CD14-positive monocyte (primary cell): Measurements from ENCODE around the gene TSPAN32. TPM values are rescaled to one million over a fixed set of nuclear protein-coding genes. Genes with fewer than 3 reads are reported as not detected.

ENCODE experiments used
- DNase-seq, 3 donors: peaks; one replicate each; pipeline ENCODE4 v3.0.0-alpha.2; 2011 to 2022
- H2AFZ ChIP-seq: 2 replicates; pipeline ENCODE4 v1.6.0; 2012; ENCODE audit warnings: mild to moderate bottlenecking, low read depth, low read length, inconsistent platforms; ENCODE audit not compliant: insufficient read depth, poor library complexity, severe bottlenecking
- H3K27ac ChIP-seq, 2 donors: 1 replicate in 1 of 2; 2 replicates in 1 of 2; pipeline ENCODE4 v1.5.1; 2012 to 2013; ENCODE audit warnings: low read length in 2 of 2, control low read depth in 1 of 2, inconsistent platforms in 1 of 2, low read depth in 1 of 2, mild to moderate bottlenecking in 1 of 2
- H3K27me3 ChIP-seq, 2 donors: one replicate each; pipeline versions ENCODE4 v1.6.0 to v1.6.1; 2011 to 2013; ENCODE audit warnings: low read length in 2 of 2; ENCODE audit not compliant: control insufficient read depth in 2 of 2, insufficient read depth in 2 of 2
- H3K36me3 ChIP-seq, 2 donors: replicated peaks in 1 of 2; 1 replicate in 1 of 2; 2 replicates in 1 of 2; pipeline versions ENCODE4 v1.5.1 to v1.6.1; 2012 to 2013; ENCODE audit warnings: low read length in 2 of 2, control low read depth in 1 of 2, inconsistent platforms in 1 of 2, mild to moderate bottlenecking in 1 of 2; ENCODE audit not compliant: insufficient read depth in 2 of 2, control insufficient read depth in 1 of 2
- H3K4me1 ChIP-seq, 2 donors: 1 replicate in 1 of 2; 2 replicates in 1 of 2; pipeline versions ENCODE4 v1.5.1 to v1.6.1; 2012 to 2013; ENCODE audit warnings: low read length in 2 of 2, control low read depth in 1 of 2, inconsistent platforms in 1 of 2, mild to moderate bottlenecking in 1 of 2, moderate library complexity in 1 of 2; ENCODE audit not compliant: insufficient read depth in 2 of 2, control insufficient read depth in 1 of 2
- H3K4me2 ChIP-seq: replicated peaks from 2 replicates; pipeline ENCODE3; 2012; ENCODE audit warnings: low read length, moderate library complexity, mild to moderate bottlenecking; ENCODE audit not compliant: poor library complexity, severe bottlenecking; ENCODE audit errors: extremely low read depth
- H3K4me3 ChIP-seq, 3 experiments: fragments of 200-600 bp in 1 of 3; sonication (generic) in 1 of 3; replicated peaks in 1 of 3; 1 replicate in 2 of 3; 2 replicates in 1 of 3; pipeline ENCODE4 v1.5.1; 2011 to 2013; ENCODE audit warnings: low read length in 3 of 3, mild to moderate bottlenecking in 3 of 3, control low read depth in 2 of 3, low read depth in 2 of 3, inconsistent platforms in 1 of 3, moderate library complexity in 1 of 3
- H3K79me2 ChIP-seq: 2 replicates; pipeline ENCODE4 v1.6.0; 2012; ENCODE audit warnings: mild to moderate bottlenecking, control low read depth, inconsistent platforms, low read length, moderate library complexity; ENCODE audit not compliant: insufficient read depth
- H3K9ac ChIP-seq: 2 replicates; pipeline ENCODE4 v1.6.0; 2017; ENCODE audit warnings: low read length, mild to moderate bottlenecking; ENCODE audit not compliant: insufficient read depth, poor library complexity, severe bottlenecking
- H3K9me3 ChIP-seq, 2 donors: replicated peaks in 1 of 2; 1 replicate in 1 of 2; 2 replicates in 1 of 2; pipeline versions ENCODE4 v1.5.1 to v1.6.1; 2012 to 2013; ENCODE audit warnings: low read length in 2 of 2, control low read depth in 1 of 2; ENCODE audit not compliant: control insufficient read depth in 1 of 2, insufficient read depth in 1 of 2
- H4K20me1 ChIP-seq: 2 replicates; pipeline ENCODE4 v1.6.0; 2012; ENCODE audit warnings: mild to moderate bottlenecking, low read length, control low read depth, moderate library complexity; ENCODE audit not compliant: insufficient read depth
- H3K27ac Mint-ChIP-seq, 7 donors: one replicate each; pipeline ENCODE4 v1.8.0; 2020; ENCODE audit warnings: mild to moderate bottlenecking in 7 of 7, mixed read lengths in 7 of 7, moderate library complexity in 6 of 7, inconsistent platforms in 2 of 7
- H3K27me3 Mint-ChIP-seq, 3 donors: one replicate each; pipeline ENCODE4 v1.8.0; 2021 to 2022; ENCODE audit warnings: low read depth in 3 of 3, mild to moderate bottlenecking in 3 of 3, mixed read lengths in 3 of 3, moderate library complexity in 3 of 3, inconsistent platforms in 1 of 3
- H3K36me3 Mint-ChIP-seq, 2 donors: one replicate each; pipeline ENCODE4 v1.8.0; 2020; ENCODE audit warnings: mixed read lengths in 2 of 2, inconsistent platforms in 1 of 2, mild to moderate bottlenecking in 1 of 2
- H3K4me1 Mint-ChIP-seq: one replicate; pipeline ENCODE4 v1.8.0; 2020; ENCODE audit warnings: mild to moderate bottlenecking, mixed read lengths
- H3K4me3 Mint-ChIP-seq, 2 donors: one replicate each; pipeline ENCODE4 v1.8.0; 2020; ENCODE audit warnings: mild to moderate bottlenecking in 2 of 2, mixed read lengths in 2 of 2, moderate library complexity in 1 of 2
- H3K9me3 Mint-ChIP-seq, 7 donors: one replicate each; pipeline ENCODE4 v1.8.0; 2020 to 2022; ENCODE audit warnings: mixed read lengths in 7 of 7, mild to moderate bottlenecking in 6 of 7, moderate library complexity in 6 of 7, inconsistent platforms in 2 of 7
- WGBS: methylation state at CpG from one replicate; pipeline ENCODE4 v1.1.5; 2013; ENCODE audit warnings: missing lambda C conversion rate; ENCODE audit not compliant: insufficient coverage; 5-methylcytosine and 5-hydroxymethylcytosine counted together
- intact Hi-C, 2 donors: fragments of 100-400 bp; cut with micrococcal nuclease; formaldehyde crosslinking; loops; one replicate each; pipeline versions ENCODE4 v1.15.0 to v1.15.1; 2023
- polyA plus RNA-seq, 3 donors: library from polyadenylated mRNA; depleted of rRNA in 1 of 3; unstranded in 2 of 3; stranded (reverse) in 1 of 3; fragments of 300-500 nt in 2 of 3; fragments of >200 nt in 1 of 3; fragmentation: Illumina TruSeq in 2 of 3; gene quantifications; 1 replicate in 2 of 3; 2 replicates in 1 of 3; pipeline ENCODE4 v1.2.3, GENCODE V29; 2012 to 2021
- TF ChIP-seq, protein P1 (sequence below): fragments of 200-600 bp; IDR thresholded peaks from one replicate; pipeline ENCODE4 v1.8.0; 2022; ENCODE audit warnings: antibody characterized with exemption, mild to moderate bottlenecking

The TSPAN32 gene
- polyA plus RNA-seq, 3 donors, result 34.8 to 136 (median 82.5) TPM

DNA sequence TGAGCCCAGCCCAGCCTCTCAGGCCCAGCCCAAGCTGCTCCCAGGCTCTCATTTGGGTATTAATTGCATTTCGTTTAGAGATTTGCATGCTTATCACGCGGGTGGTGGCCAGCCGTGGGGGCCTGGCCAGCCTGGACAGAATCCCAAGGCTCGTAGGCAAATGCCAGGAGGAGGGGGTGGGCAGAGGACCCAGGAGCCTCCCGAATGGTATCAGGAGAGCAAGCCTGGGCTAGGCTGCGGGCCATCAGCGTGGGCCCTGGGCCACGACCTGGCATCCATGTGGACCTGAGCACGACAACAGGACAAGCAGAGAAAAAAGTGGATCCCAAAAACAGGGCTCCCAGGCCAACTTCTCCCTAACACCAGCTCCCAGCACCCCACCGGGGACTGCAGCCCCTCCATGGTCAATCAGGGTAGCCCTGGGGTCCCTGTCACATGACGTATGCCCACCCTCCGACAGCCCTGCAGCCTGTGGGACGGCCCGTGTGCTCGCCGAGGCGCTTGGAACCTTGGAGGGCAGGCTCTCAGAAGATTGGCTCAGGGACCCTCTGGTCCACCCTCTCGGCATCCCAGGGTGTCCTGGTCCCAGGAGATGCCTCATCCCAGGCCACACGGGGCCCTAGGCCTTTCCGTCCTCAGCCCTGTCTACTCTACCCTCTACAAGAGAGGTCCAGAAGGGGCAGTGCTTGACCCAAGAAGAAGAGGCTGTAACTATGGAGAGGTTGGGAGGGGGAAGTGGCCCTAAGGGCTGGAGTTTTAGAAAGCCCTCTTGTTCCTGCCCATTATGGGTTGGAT lies 40.2 kb upstream of the TSPAN32 start:
- no peaks in the 10 kb centered on the region for H3K79me2 ChIP-seq
- no peaks in the 10 kb centered on the region for H4K20me1 ChIP-seq
- H3K4me3 ChIP-seq, result no peak overlapping the region
- Mint-ChIP-seq H3K4me1 (peaks cover 22% of the 10 kb centered on the region), H3K27me3 (peaks cover 1 to 10% (median 2%) of the 10 kb centered on the region in 3 donors), H3K9me3 (no peaks in the 10 kb centered on the region), H3K4me3 (no peak overlapping the region), H3K36me3 (peaks cover 0 to 2% of the 10 kb centered on the region in 2 donors), H3K27ac (peak overlapping the region in 1 of 7 donors; percentile 45)
- H3K36me3 ChIP-seq, result no peaks in the 10 kb centered on the region
- intact Hi-C loops, result no loop called here
- no peak overlapping the region for H2AFZ ChIP-seq
- no peaks in the 10 kb centered on the region for H3K9me3 ChIP-seq
- H3K9ac ChIP-seq, result no peak overlapping the region
- no peak for DNase-seq
- TF ChIP-seq, protein P1, sequence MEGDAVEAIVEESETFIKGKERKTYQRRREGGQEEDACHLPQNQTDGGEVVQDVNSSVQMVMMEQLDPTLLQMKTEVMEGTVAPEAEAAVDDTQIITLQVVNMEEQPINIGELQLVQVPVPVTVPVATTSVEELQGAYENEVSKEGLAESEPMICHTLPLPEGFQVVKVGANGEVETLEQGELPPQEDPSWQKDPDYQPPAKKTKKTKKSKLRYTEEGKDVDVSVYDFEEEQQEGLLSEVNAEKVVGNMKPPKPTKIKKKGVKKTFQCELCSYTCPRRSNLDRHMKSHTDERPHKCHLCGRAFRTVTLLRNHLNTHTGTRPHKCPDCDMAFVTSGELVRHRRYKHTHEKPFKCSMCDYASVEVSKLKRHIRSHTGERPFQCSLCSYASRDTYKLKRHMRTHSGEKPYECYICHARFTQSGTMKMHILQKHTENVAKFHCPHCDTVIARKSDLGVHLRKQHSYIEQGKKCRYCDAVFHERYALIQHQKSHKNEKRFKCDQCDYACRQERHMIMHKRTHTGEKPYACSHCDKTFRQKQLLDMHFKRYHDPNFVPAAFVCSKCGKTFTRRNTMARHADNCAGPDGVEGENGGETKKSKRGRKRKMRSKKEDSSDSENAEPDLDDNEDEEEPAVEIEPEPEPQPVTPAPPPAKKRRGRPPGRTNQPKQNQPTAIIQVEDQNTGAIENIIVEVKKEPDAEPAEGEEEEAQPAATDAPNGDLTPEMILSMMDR, result no peak
- 94% methylated on average over 18 of the region's 21 CpGs for WGBS
- no peak overlapping the region for H3K4me2 ChIP-seq
- no peaks in the 10 kb centered on the region for H3K27me3 ChIP-seq
- H3K27ac ChIP-seq, result no peak overlapping the region
- peaks cover 21 to 22% of the 10 kb centered on the region in 2 donors for H3K4me1 ChIP-seq

DNA sequence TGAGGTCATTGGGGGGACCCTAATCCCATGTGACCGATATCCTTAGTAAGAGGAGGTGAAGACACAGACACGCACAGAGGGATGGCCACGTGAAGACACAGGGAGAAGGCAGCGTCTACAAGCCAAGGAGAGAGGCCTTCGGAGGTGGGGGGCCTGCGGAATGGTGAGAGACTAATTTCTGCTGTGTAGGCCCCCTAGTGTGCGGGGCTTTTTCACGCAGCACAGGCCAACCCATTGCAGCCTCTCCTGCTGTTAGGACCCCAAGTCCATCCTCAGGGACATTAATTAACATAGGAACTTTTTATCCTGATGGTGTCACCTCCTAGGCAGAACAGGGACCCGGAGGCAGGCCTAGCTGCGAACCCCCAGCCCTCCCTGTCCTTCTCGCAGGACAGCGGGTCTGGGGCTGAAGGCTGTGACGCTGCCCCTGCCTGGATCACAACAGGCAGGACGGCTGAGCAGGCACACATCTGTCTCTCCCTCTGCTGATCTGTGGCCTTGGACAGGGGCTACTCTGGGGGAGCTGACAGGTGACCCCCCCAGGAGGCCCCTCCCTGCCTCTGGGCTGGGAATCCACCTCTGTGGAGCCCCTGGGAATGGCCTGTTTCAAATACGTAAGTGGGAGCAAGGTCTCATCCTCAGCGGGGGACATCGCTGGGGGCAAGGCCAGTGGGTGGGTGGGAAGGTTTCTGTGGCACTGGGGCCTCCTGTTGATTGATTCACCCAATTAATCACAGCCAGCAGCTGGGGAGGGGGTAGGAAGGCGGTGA lies 39.3 kb upstream of the TSPAN32 start:
- no peaks in the 10 kb centered on the region for H3K36me3 ChIP-seq
- 93% methylated on average over 14 of the region's 18 CpGs for WGBS
- H3K27ac Mint-ChIP-seq, result no peak overlapping the region
- intact Hi-C loops, result no loop called here
- no peak overlapping the region for H3K4me3 ChIP-seq
- H4K20me1 ChIP-seq, result no peaks in the 10 kb centered on the region
- H3K4me2 ChIP-seq, result no peak overlapping the region
- H3K9me3 Mint-ChIP-seq, result no peaks in the 10 kb centered on the region
- peaks cover 0 to 2% of the 10 kb centered on the region in 2 donors for H3K36me3 Mint-ChIP-seq
- no peaks in the 10 kb centered on the region for H3K27me3 ChIP-seq
- DNase-seq, result no peak
- H3K27ac ChIP-seq, result no peak overlapping the region
- no peak overlapping the region for H2AFZ ChIP-seq
- H3K79me2 ChIP-seq, result no peaks in the 10 kb centered on the region
- peaks cover 24% of the 10 kb centered on the region for H3K4me1 Mint-ChIP-seq
- peaks cover 1 to 10% (median 2%) of the 10 kb centered on the region in 3 donors for H3K27me3 Mint-ChIP-seq
- TF ChIP-seq, protein P1, result no peak
- no peak overlapping the region for H3K9ac ChIP-seq
- H3K4me1 ChIP-seq, result peaks cover 25 to 31% of the 10 kb centered on the region in 2 donors
- no peaks in the 10 kb centered on the region for H3K9me3 ChIP-seq
- H3K4me3 Mint-ChIP-seq, result no peak overlapping the region
